ENCODE data around the gene SHOC2. TPM values are rescaled to one million over a fixed set of nuclear protein-coding genes. Genes with fewer than 3 reads are reported as not detected.

SHOC2 gene
- 43.5 and 56.5 TPM in 2 replicates for total RNA-seq

DNA sequence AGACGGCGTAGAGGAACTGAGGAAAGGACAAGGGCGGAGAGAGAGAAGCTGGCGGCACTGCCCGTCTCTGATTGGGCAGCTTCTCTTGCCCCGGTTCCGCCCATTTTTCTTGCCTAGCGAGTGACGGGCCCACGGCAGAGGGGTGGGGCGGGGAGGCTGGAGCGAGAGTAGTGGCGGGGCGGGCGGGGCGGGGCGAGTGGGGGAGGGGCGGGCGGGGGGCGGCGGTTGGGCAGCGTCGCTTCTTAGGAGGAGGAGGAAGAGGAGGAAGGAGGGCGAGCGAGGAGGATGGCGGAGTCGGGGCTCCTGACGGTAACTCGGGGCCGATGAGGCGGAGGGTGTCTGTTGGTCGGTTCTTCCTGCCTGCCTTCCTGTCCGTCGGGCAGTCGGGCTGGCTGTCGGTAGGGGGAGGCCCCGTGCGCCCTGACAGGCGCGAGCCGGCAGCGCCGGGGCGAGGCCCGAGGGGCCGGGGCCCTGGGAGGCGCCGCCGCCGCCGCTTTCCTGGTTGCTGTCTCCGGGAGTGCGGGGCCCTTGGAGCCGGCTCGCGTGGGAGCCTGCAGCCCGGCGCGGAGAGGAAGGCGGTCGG, at the start of gene SHOC2:
Gene SHOC2, plus strand, starts transcription at position 256 of the 583 bp plus-strand sequence. CDS start 44,755 bp downstream, outside the sequence.

DNA sequence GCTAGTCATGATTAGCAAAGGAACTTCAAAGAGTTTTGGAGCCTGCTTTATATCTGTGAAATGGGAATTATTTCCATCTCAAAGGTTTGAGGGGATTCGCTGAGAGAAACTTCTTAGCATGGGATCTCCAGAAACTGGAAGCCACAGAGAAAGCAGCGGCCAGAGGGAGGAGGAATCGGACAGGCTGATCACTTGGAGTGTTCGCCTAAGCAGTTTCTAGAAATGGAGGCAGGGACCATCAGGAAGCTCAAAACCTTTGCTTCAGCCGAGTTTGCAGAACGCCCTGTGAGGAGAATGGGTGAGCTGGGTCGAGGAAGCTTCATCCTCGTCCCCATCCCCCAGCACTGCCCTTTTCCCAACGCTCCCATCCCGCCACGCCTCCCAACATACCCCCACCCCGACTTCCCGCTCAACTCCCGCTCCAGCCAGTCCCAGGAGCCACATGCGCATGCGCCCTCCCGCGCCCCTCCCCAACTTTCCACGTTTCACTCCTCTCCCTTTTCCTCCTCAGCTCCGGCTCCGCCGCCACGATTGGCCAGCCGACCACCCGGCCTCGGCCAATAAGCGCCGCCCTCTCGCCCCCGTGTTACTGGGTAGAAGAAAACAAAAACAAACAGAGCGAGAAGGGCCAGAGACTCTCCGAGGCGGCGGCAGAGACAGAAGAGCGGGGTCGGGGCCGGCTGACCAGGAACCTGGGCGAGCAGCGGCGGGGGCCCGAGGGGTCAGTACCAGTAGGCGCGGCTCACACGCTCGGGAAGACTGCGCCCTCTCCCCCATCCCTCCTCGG, 47.9 kb upstream of the SHOC2 start, which contains the start of gene PDCD4:
Gene PDCD4, plus strand, starts transcription at position 631 of the 787 bp plus-strand sequence. CDS start 4,100 bp downstream, outside the sequence.

DNA sequence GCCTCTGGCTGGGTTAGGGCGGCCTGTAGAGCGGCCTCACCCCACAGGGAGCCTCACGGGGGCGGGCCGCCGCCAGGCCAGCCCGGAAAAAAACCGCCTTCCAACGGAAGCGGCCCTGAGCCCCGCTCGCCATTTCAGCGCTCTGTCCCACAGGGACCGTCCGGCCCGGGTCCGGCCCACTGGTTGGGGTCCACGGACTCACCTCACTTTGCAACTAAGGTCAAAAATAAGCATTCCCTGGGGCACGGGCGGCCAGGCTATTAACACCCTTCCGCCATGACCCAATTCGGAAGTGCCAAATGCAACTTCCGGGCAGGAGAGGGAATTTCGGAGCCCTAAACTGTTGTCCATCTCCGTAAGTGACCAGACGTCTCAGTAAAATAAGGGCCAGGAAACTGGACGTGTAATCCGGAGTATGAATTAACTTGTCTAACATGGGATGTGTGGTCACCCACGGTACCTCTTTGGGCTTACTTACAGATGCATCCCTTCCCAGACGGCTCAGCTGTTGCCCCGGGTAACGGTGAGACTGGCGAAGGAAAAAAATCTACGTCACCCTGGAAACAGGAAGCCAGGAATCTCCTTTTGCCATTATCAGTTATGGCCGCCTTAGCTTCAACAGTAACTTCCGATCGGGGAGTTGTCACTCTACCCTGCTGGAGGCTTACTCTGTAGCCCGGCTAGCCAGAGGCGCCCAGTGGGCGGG, 608 bp upstream of the SHOC2 start, which contains the start of gene BBIP1:
Gene BBIP1, minus strand, starts transcription at position 538 of the 706 bp plus-strand sequence. CDS start 1,023 bp downstream, outside the sequence.

Other genes with a start within 250 kb of the SHOC2 start
- 37.7 and 41.6 TPM in 2 replicates for gene PDCD4, start 47.7 kb upstream of the SHOC2 start, total RNA-seq
- gene BBIP1, start 424 bp upstream of the SHOC2 start, total RNA-seq, result 23.4 and 36.9 TPM in 2 replicates
- not detected in 2 replicates for gene ADRA2A, start 157.4 kb downstream of the SHOC2 start, total RNA-seq

Data from epithelial cell of umbilical artery (primary cell).